PC-9 (cell line): ENCODE data around the gene OCA2. TPM values are rescaled to one million over a fixed set of nuclear protein-coding genes. Genes with fewer than 3 reads are reported as not detected.

Source experiments
- BruUV-seq: library from RNA; stranded (reverse); fragments of 400-500 nt; replicated peaks from 2 replicates; lab custom pipeline; 2021; lab: Mats Ljungman, UMichigan
- CTCF ChIA-PET: fragments of 300-600 bp; sonication (Branson Sonifier 250); formaldehyde crosslinking; loops from one replicate; lab custom pipeline; 2022; ENCODE audit warnings: antibody characterized with exemption; lab: Charles Lee
- POLR2A ChIA-PET: fragments of 300-600 bp; sonication (Branson Sonifier 250); formaldehyde crosslinking; loops from one replicate; lab custom pipeline; 2022; ENCODE audit warnings: antibody characterized with exemption; ENCODE audit not compliant: unreplicated experiment; lab: Charles Lee
- DNase-seq, 2 experiments: peaks; one replicate each; pipeline versions ENCODE4 v3.0.0 to v3.0.0-alpha.2; 2015 to 2022; ENCODE audit warnings: mixed read lengths in 1 of 2
- H2AFZ ChIP-seq: fragments of 200-600 bp; sonication (generic); 2 replicates; pipeline ENCODE4 v1.8.1; 2017; ENCODE audit warnings: antibody characterized with exemption
- H3F3A ChIP-seq: fragments of 200-600 bp; sonication (generic); 2 replicates; pipeline ENCODE4 v1.8.1; 2017; ENCODE audit warnings: antibody characterized with exemption, mild to moderate bottlenecking, low read depth; ENCODE audit not compliant: insufficient read depth
- H3K27ac ChIP-seq: fragments of 200-600 bp; sonication (generic); 2 replicates; pipeline ENCODE4 v1.6.1; 2016; ENCODE audit warnings: mixed run types
- H3K27me3 ChIP-seq: fragments of 200-600 bp; sonication (generic); 2 replicates; pipeline ENCODE4 v1.6.1; 2016; ENCODE audit warnings: low read depth, mixed run types; ENCODE audit not compliant: insufficient read depth
- H3K36me3 ChIP-seq: fragments of 200-600 bp; sonication (generic); 2 replicates; pipeline ENCODE4 v1.6.1; 2016; ENCODE audit warnings: low read depth, mixed run types
- H3K4me1 ChIP-seq: fragments of 200-600 bp; sonication (generic); replicated peaks from 2 replicates; pipeline ENCODE4 v1.6.1; 2016; ENCODE audit warnings: mixed run types; ENCODE audit not compliant: insufficient read depth
- H3K4me2 ChIP-seq: fragments of 200-600 bp; sonication (generic); 2 replicates; pipeline ENCODE4 v1.6.1; 2017; ENCODE audit warnings: mixed run types
- H3K4me3 ChIP-seq: fragments of 200-600 bp; sonication (generic); 2 replicates; pipeline ENCODE4 v1.6.1; 2016; ENCODE audit warnings: mixed run types
- H3K79me2 ChIP-seq: fragments of 200-600 bp; sonication (generic); 2 replicates; pipeline ENCODE4 v1.6.1; 2017; ENCODE audit warnings: low read depth, mixed run types
- H3K9me2 ChIP-seq: fragments of 200-600 bp; sonication (generic); 2 replicates; pipeline ENCODE4 v1.8.1; 2017; ENCODE audit warnings: mild to moderate bottlenecking; ENCODE audit not compliant: insufficient read depth
- H3K9me3 ChIP-seq: fragments of 200-600 bp; sonication (generic); 2 replicates; pipeline ENCODE4 v1.8.1; 2016; ENCODE audit warnings: low read depth; ENCODE audit not compliant: insufficient read depth
- H4K20me1 ChIP-seq: fragments of 200-600 bp; sonication (generic); 2 replicates; pipeline ENCODE4 v1.8.1; 2017; ENCODE audit not compliant: insufficient read depth
- CTCF ChIP-seq: fragments of 200-600 bp; sonication (generic); conservative IDR thresholded peaks from 2 replicates; pipeline ENCODE4 v1.6.1; 2017; ENCODE audit warnings: mixed run types, antibody characterized with exemption, mild to moderate bottlenecking, moderate library complexity
- EZH2 ChIP-seq: fragments of 200-600 bp; sonication (generic); IDR thresholded peaks from 2 replicates; pipeline ENCODE4 v1.8.0; 2017; ENCODE audit warnings: antibody characterized with exemption, low read depth
- intact Hi-C: fragments of 100-400 bp; cut with micrococcal nuclease; formaldehyde crosslinking; loops from one replicate; pipeline ENCODE4 v1.10.0; 2022; ENCODE audit not compliant: unreplicated experiment
- total RNA-seq: library from RNA; stranded (reverse); gene quantifications from 2 replicates; pipeline ENCODE4 v1.2.3, GENCODE V29; 2021

OCA2 gene
- total RNA-seq, 1 experiment from 2014 or later, result not detected

- POLR2A ChIA-PET, result no interaction called here
- H2AFZ ChIP-seq, result no peak overlapping the region
- H3K27me3 ChIP-seq, result peaks cover 23% of the 10 kb centered on the region
- intact Hi-C loops, result no loop called here
- TF ChIP-seq CTCF (no peak), EZH2 (no peak)
- DNase-seq, result no peak
- H3K79me2 ChIP-seq, result no peaks in the 10 kb centered on the region
- no peaks in the 10 kb centered on the region for H3F3A ChIP-seq
- no TSS peak for BruUV-seq
- no peaks in the 10 kb centered on the region for H3K4me1 ChIP-seq
- H3K4me3 ChIP-seq, result no peak overlapping the region
- H3K27ac ChIP-seq, result no peak overlapping the region
- H3K36me3 ChIP-seq, result no peaks in the 10 kb centered on the region
- no peaks in the 10 kb centered on the region for H3K9me3 ChIP-seq
- CTCF ChIA-PET, result no interaction called here
- no peaks in the 10 kb centered on the region for H3K9me2 ChIP-seq
- H4K20me1 ChIP-seq, result no peaks in the 10 kb centered on the region
- H3K4me2 ChIP-seq, result no peak overlapping the region
These were observed 192.3 kb downstream of the OCA2 start for GRCh38 chr15:27906802-27907201.

- H2AFZ ChIP-seq, result no peak overlapping the region
- H3K9me3 ChIP-seq, result no peaks in the 10 kb centered on the region
- no peaks in the 10 kb centered on the region for H4K20me1 ChIP-seq
- H3K36me3 ChIP-seq, result no peaks in the 10 kb centered on the region
- CTCF ChIA-PET, result no interaction called here
- H3K27me3 ChIP-seq, result peaks cover 23% of the 10 kb centered on the region
- H3K4me2 ChIP-seq, result no peak overlapping the region
- no peaks in the 10 kb centered on the region for H3F3A ChIP-seq
- POLR2A ChIA-PET, result no interaction called here
- no peaks in the 10 kb centered on the region for H3K4me1 ChIP-seq
- no TSS peak for BruUV-seq
- no peak overlapping the region for H3K4me3 ChIP-seq
- H3K27ac ChIP-seq, result no peak overlapping the region
- DNase-seq, result no peak
- intact Hi-C loops, result no loop called here
- H3K9me2 ChIP-seq, result no peaks in the 10 kb centered on the region
- H3K79me2 ChIP-seq, result no peaks in the 10 kb centered on the region
- no peak for TF ChIP-seq CTCF
- no peak for TF ChIP-seq EZH2
These were observed 195.7 kb downstream of the OCA2 start for GRCh38 chr15:27903405-27903804.

GRCh38 chr15:27902680-27903385 lies 196.3 kb downstream of the OCA2 start:
- ChIA-PET POLR2A (no interaction called here), CTCF (no interaction called here)
- Histone ChIP-seq H3K36me3 (no peaks in the 10 kb centered on the region), H3K9me2 (no peaks in the 10 kb centered on the region), H3F3A (no peaks in the 10 kb centered on the region), H2AFZ (no peak overlapping the region), H3K79me2 (no peaks in the 10 kb centered on the region), H3K4me1 (no peaks in the 10 kb centered on the region), H3K4me2 (no peak overlapping the region), H3K9me3 (no peaks in the 10 kb centered on the region), H3K27ac (no peak overlapping the region), H3K4me3 (no peak overlapping the region), H3K27me3 (peaks cover 23% of the 10 kb centered on the region), H4K20me1 (no peaks in the 10 kb centered on the region)
- intact Hi-C loops, result no loop called here
- no peak for DNase-seq
- TF ChIP-seq CTCF, result no peak
- no peak for TF ChIP-seq EZH2
- BruUV-seq, result no TSS peak
